IMR-90 (cell line): ENCODE measurements around the gene GRAMD4. TPM values are rescaled to one million over a fixed set of nuclear protein-coding genes. Genes with fewer than 3 reads are reported as not detected.

ENCODE experiments used
- ATAC-seq: fragments of 200-7000 bp; cut with Tn5 transposase; 2 replicates; pipeline ENCODE4 v1.9.1; 2020; ENCODE audit warnings: low read depth, mild to moderate bottlenecking, moderate library complexity
- BruUV-seq: library from RNA; stranded (reverse); fragments of 400-500 nt; replicated peaks from 2 replicates; lab custom pipeline; 2021; lab: Mats Ljungman, UMichigan
- CTCF ChIA-PET: fragments of 300-600 bp; formaldehyde crosslinking; extraction: SDS; loops from one replicate; lab custom pipeline; 2021; ENCODE audit warnings: antibody characterized with exemption; lab: Yijun Ruan, JAX
- POLR2A ChIA-PET: fragments of 300-600 bp; sonication (Branson Sonifier 250); formaldehyde crosslinking; loops from one replicate; lab custom pipeline; 2022; ENCODE audit warnings: antibody characterized with exemption; ENCODE audit not compliant: unreplicated experiment; lab: Charles Lee
- DNase-seq: peaks from one replicate; pipeline ENCODE4 v3.0.0; 2013
- H2AFZ ChIP-seq: replicated peaks from 2 replicates; pipeline ENCODE3; 2013; ENCODE audit warnings: low read length, mild to moderate bottlenecking; ENCODE audit not compliant: poor library complexity
- H2AK5ac ChIP-seq: 2 replicates; pipeline ENCODE4 v1.6.1; 2013; ENCODE audit warnings: low read depth, low read length, inconsistent platforms
- H2AK9ac ChIP-seq: replicated peaks from 2 replicates; pipeline ENCODE3; 2013; ENCODE audit warnings: mild to moderate bottlenecking, low read depth, low read length, moderate library complexity; ENCODE audit not compliant: poor library complexity
- H2BK120ac ChIP-seq: 2 replicates; pipeline ENCODE4 v1.6.1; 2013; ENCODE audit warnings: low read depth, low read length, inconsistent platforms
- H2BK15ac ChIP-seq: 3 replicates; pipeline ENCODE4 v1.6.1; 2013; ENCODE audit warnings: low read depth, low read length, inconsistent platforms
- H2BK20ac ChIP-seq: 2 replicates; pipeline ENCODE4 v1.6.1; 2013; ENCODE audit warnings: low read depth, mild to moderate bottlenecking, inconsistent platforms, low read length, moderate library complexity
- H2BK5ac ChIP-seq: 2 replicates; pipeline ENCODE4 v1.6.1; 2013; ENCODE audit warnings: mild to moderate bottlenecking, low read depth, low read length, inconsistent platforms; ENCODE audit not compliant: poor library complexity, severe bottlenecking
- H3K14ac ChIP-seq: replicated peaks from 2 replicates; pipeline ENCODE4 v1.6.1; 2013; ENCODE audit warnings: low read depth, low read length, inconsistent platforms
- H3K18ac ChIP-seq: 2 replicates; pipeline ENCODE4 v1.6.1; 2013; ENCODE audit warnings: low read depth, low read length, control low read depth
- H3K23ac ChIP-seq: 2 replicates; pipeline ENCODE4 v1.6.1; 2013; ENCODE audit warnings: low read depth, low read length, inconsistent platforms
- H3K27ac ChIP-seq: 2 replicates; pipeline ENCODE4 v1.5.1; 2013; ENCODE audit warnings: mild to moderate bottlenecking, control low read depth, low read length; ENCODE audit not compliant: insufficient read depth
- H3K27me3 ChIP-seq: 2 replicates; pipeline ENCODE4 v1.6.1; 2013; ENCODE audit warnings: low read length; ENCODE audit not compliant: control insufficient read depth, insufficient read depth
- H3K36me3 ChIP-seq: 2 replicates; pipeline ENCODE4 v1.6.1; 2013; ENCODE audit warnings: low read length, mixed read lengths; ENCODE audit not compliant: control insufficient read depth, insufficient read depth
- H3K4ac ChIP-seq: 2 replicates; pipeline ENCODE4 v1.6.1; 2013; ENCODE audit warnings: low read depth, low read length, inconsistent platforms
- H3K4me1 ChIP-seq: 2 replicates; pipeline ENCODE4 v1.6.1; 2013; ENCODE audit warnings: low read length, mixed read lengths; ENCODE audit not compliant: control insufficient read depth, insufficient read depth
- H3K4me2 ChIP-seq: 2 replicates; pipeline ENCODE4 v1.6.1; 2013; ENCODE audit warnings: low read depth, mild to moderate bottlenecking, control low read depth, low read length, moderate library complexity
- H3K4me3 ChIP-seq: 2 replicates; pipeline ENCODE4 v1.5.1; 2013; ENCODE audit warnings: low read depth, mild to moderate bottlenecking, control low read depth, low read length, moderate library complexity; ENCODE audit not compliant: insufficient read depth
- H3K56ac ChIP-seq: 2 replicates; pipeline ENCODE4 v1.6.1; 2013; ENCODE audit warnings: low read length, inconsistent platforms; ENCODE audit not compliant: insufficient read depth; ENCODE audit errors: extremely low read depth
- H3K79me1 ChIP-seq, 2 experiments: 2 replicates each; pipeline ENCODE4 v1.6.1; 2013; ENCODE audit warnings: low read length in 2 of 2, inconsistent platforms in 1 of 2, low read depth in 1 of 2
- H3K9ac ChIP-seq: 2 replicates; pipeline ENCODE4 v1.6.1; 2013; ENCODE audit warnings: low read depth, low read length, control low read depth
- H3K9me1 ChIP-seq: 2 replicates; pipeline ENCODE4 v1.6.1; 2013; ENCODE audit warnings: low read length, inconsistent platforms; ENCODE audit not compliant: insufficient read depth
- H3K9me3 ChIP-seq: 2 replicates; pipeline ENCODE4 v1.6.1; 2013; ENCODE audit warnings: low read length; ENCODE audit not compliant: control insufficient read depth, insufficient read depth
- H4K20me1 ChIP-seq: 2 replicates; pipeline ENCODE4 v1.6.1; 2013; ENCODE audit warnings: low read length, inconsistent platforms; ENCODE audit not compliant: insufficient read depth
- H4K5ac ChIP-seq: 2 replicates; pipeline ENCODE4 v1.6.1; 2013; ENCODE audit warnings: mild to moderate bottlenecking, low read depth, low read length, control low read depth
- H4K8ac ChIP-seq, 2 experiments: 2 replicates each; pipeline ENCODE4 v1.6.1; 2013; ENCODE audit warnings: low read depth in 2 of 2, low read length in 2 of 2, control low read depth in 1 of 2, inconsistent platforms in 1 of 2
- H4K91ac ChIP-seq: 2 replicates; pipeline ENCODE4 v1.6.1; 2013; ENCODE audit warnings: low read depth, low read length, inconsistent platforms; ENCODE audit not compliant: insufficient read depth
- CEBPB ChIP-seq: IDR thresholded peaks from 2 replicates; pipeline ENCODE4 v1.6.1; 2012; ENCODE audit warnings: low read depth, low read length, improper control_type of control experiment
- MAFK ChIP-seq: IDR thresholded peaks from 2 replicates; pipeline ENCODE4 v1.6.1; 2012; ENCODE audit warnings: low read depth, low read length, improper control_type of control experiment
- MXI1 ChIP-seq: IDR thresholded peaks from 2 replicates; pipeline ENCODE4 v1.6.1; 2012; ENCODE audit warnings: low read depth, mild to moderate bottlenecking, low read length, moderate library complexity, borderline replicate concordance
- NFE2L2 ChIP-seq: fragments of 150-350 bp; IDR thresholded peaks from 2 replicates; pipeline ENCODE4 v1.6.1; 2016; ENCODE audit warnings: low read depth, mild to moderate bottlenecking, low read length
- RCOR1 ChIP-seq: IDR thresholded peaks from 2 replicates; pipeline ENCODE4 v1.6.1; 2012; ENCODE audit warnings: mild to moderate bottlenecking, low read length, improper control_type of control experiment; ENCODE audit not compliant: insufficient replicate concordance
- RFX5 ChIP-seq: IDR thresholded peaks from 2 replicates; pipeline ENCODE4 v1.8.0; 2012; ENCODE audit warnings: low read depth, mild to moderate bottlenecking, low read length, moderate library complexity
- SMC3 ChIP-seq: fragments of 150-350 bp; IDR thresholded peaks from 2 replicates; pipeline ENCODE4 v1.6.1; 2016; ENCODE audit warnings: low read depth, mild to moderate bottlenecking, antibody characterized with exemption, low read length, moderate library complexity
- WGBS, 2 experiments: methylation state at CpG; one replicate each; pipeline versions ENCODE4 v1.1.5 to v1.1.7; 2013; ENCODE audit warnings: missing lambda C conversion rate in 2 of 2; ENCODE audit not compliant: insufficient read length in 1 of 2; ENCODE audit errors: extremely low coverage in 2 of 2; 5-methylcytosine and 5-hydroxymethylcytosine counted together
- dilution Hi-C: fragments of 300-500 bp; cut with HindIII; formaldehyde crosslinking; loops from one replicate; pipeline ENCODE4 v1.14.3; 2018; ENCODE audit warnings: low sequenced_read_pairs; ENCODE audit not compliant: unreplicated experiment
- in situ Hi-C: fragments of 300-500 bp; cut with MboI; formaldehyde crosslinking; loops from 3 replicates; pipeline ENCODE4 v1.14.3; 2019; ENCODE audit warnings: low sequenced_read_pairs, inconsistent platforms, mixed read lengths
- intact Hi-C: fragments of 100-400 bp; cut with micrococcal nuclease; formaldehyde crosslinking; loops from 2 replicates; pipeline ENCODE4 v1.10.0; 2022
- polyA plus RNA-seq, 3 experiments: library from polyadenylated mRNA; depleted of rRNA; stranded (reverse); fragments of >200 nt; gene quantifications; 2 replicates each; pipeline ENCODE4 v1.2.3, GENCODE V29; 2012; ENCODE audit warnings: low replicate concordance in 1 of 3
- total RNA-seq: library from RNA; depleted of rRNA; stranded (reverse); fragments of >200 nt; gene quantifications from 2 replicates; pipeline ENCODE4 v1.2.3, GENCODE V29; 2012
- TF ChIP-seq, protein P1 (sequence below): conservative IDR thresholded peaks from 2 replicates; pipeline ENCODE4 v1.5.1; 2012; ENCODE audit warnings: mild to moderate bottlenecking, low read depth, low read length, improper control_type of control experiment
- TF ChIP-seq, protein P2 (sequence below): fragments of 150-350 bp; IDR thresholded peaks from 2 replicates; pipeline ENCODE4 v1.6.1; 2016; ENCODE audit warnings: low read depth, mild to moderate bottlenecking, low read length, moderate library complexity, borderline replicate concordance
- TF ChIP-seq, protein P3 (sequence below): fragments of 150-350 bp; IDR thresholded peaks from 2 replicates; pipeline ENCODE4 v1.6.1; 2017; ENCODE audit warnings: mild to moderate bottlenecking, antibody characterized with exemption, low read length, low read depth

The GRAMD4 gene
- total and polyA plus RNA-seq, 2 of the 4 experiments (the other 2 are of a cell fraction), result 2.7 to 5.8 TPM

GRCh38 chr22:46583571-46583970 lies 36.6 kb upstream of the GRAMD4 start:
- DNase-seq (no peak), ATAC-seq (no peak)
- Histone ChIP-seq H4K91ac (no peak overlapping the region), H3K18ac (no peak overlapping the region), H3K9me1 (no peaks in the 10 kb centered on the region), H4K8ac (no peak overlapping the region), H3K56ac (no peak overlapping the region), H3K4me3 (no peak overlapping the region), H2AK5ac (no peak overlapping the region), H3K14ac (no peak overlapping the region), H3K27ac (no peak overlapping the region), H2BK5ac (no peak overlapping the region), H3K23ac (no peak overlapping the region), H3K9ac (no peak overlapping the region), H3K4ac (no peak overlapping the region), H3K9me3 (no peaks in the 10 kb centered on the region), H2AK9ac (no peak overlapping the region), H4K20me1 (peaks cover 42% of the 10 kb centered on the region), H2BK15ac (no peak overlapping the region), H3K4me2 (no peak overlapping the region), H3K79me1 (peaks cover 6% of the 10 kb centered on the region in 2 experiments; a peak in 2 of 4 replicates), H2BK120ac (no peak overlapping the region), H2BK20ac (no peak overlapping the region), H3K36me3 (peaks cover 1% of the 10 kb centered on the region; the same call in 1 of the 2 replicates), H3K4me1 (peaks cover 12% of the 10 kb centered on the region), H2AFZ (no peak overlapping the region), H3K27me3 (no peaks in the 10 kb centered on the region; the same call in 1 of the 2 replicates), H4K5ac (no peak overlapping the region)
- ChIA-PET CTCF (no interaction called here), POLR2A (no interaction called here)
- dilution Hi-C loops (no loop called here), in situ Hi-C loops (no loop called here), intact Hi-C loops (no loop called here)
- BruUV-seq, result no TSS peak
- no peak for TF ChIP-seq RFX5
- TF ChIP-seq, protein P1, sequence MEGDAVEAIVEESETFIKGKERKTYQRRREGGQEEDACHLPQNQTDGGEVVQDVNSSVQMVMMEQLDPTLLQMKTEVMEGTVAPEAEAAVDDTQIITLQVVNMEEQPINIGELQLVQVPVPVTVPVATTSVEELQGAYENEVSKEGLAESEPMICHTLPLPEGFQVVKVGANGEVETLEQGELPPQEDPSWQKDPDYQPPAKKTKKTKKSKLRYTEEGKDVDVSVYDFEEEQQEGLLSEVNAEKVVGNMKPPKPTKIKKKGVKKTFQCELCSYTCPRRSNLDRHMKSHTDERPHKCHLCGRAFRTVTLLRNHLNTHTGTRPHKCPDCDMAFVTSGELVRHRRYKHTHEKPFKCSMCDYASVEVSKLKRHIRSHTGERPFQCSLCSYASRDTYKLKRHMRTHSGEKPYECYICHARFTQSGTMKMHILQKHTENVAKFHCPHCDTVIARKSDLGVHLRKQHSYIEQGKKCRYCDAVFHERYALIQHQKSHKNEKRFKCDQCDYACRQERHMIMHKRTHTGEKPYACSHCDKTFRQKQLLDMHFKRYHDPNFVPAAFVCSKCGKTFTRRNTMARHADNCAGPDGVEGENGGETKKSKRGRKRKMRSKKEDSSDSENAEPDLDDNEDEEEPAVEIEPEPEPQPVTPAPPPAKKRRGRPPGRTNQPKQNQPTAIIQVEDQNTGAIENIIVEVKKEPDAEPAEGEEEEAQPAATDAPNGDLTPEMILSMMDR, result no peak
- no peak for TF ChIP-seq CEBPB
- no peak for TF ChIP-seq SMC3
- no peak for TF ChIP-seq MXI1
- TF ChIP-seq, protein P2, sequence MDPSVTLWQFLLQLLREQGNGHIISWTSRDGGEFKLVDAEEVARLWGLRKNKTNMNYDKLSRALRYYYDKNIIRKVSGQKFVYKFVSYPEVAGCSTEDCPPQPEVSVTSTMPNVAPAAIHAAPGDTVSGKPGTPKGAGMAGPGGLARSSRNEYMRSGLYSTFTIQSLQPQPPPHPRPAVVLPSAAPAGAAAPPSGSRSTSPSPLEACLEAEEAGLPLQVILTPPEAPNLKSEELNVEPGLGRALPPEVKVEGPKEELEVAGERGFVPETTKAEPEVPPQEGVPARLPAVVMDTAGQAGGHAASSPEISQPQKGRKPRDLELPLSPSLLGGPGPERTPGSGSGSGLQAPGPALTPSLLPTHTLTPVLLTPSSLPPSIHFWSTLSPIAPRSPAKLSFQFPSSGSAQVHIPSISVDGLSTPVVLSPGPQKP, result no peak
- no peak for TF ChIP-seq NFE2L2
- TF ChIP-seq, protein P3, sequence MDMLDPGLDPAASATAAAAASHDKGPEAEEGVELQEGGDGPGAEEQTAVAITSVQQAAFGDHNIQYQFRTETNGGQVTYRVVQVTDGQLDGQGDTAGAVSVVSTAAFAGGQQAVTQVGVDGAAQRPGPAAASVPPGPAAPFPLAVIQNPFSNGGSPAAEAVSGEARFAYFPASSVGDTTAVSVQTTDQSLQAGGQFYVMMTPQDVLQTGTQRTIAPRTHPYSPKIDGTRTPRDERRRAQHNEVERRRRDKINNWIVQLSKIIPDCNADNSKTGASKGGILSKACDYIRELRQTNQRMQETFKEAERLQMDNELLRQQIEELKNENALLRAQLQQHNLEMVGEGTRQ, result no peak
- TF ChIP-seq RCOR1, result no peak
- TF ChIP-seq MAFK, result no peak
- 96% methylated on average over 8 of the region's 11 CpGs; no CpG with 5 or more reads in 1 of the 2 experiments for WGBS, 2 experiments
